IMR-90 (cell line): ENCODE results near the gene MEGF6. TPM values are rescaled to one million over a fixed set of nuclear protein-coding genes. Genes with fewer than 3 reads are reported as not detected.

Experiments used
- ATAC-seq: fragments of 200-7000 bp; cut with Tn5 transposase; 2 replicates; pipeline ENCODE4 v1.9.1; 2020; ENCODE audit warnings: low read depth, mild to moderate bottlenecking, moderate library complexity
- BruUV-seq: library from RNA; stranded (reverse); fragments of 400-500 nt; replicated peaks from 2 replicates; lab custom pipeline; 2021; lab: Mats Ljungman, UMichigan
- CTCF ChIA-PET: fragments of 300-600 bp; formaldehyde crosslinking; extraction: SDS; loops from one replicate; lab custom pipeline; 2021; ENCODE audit warnings: antibody characterized with exemption; lab: Yijun Ruan, JAX
- POLR2A ChIA-PET: fragments of 300-600 bp; sonication (Branson Sonifier 250); formaldehyde crosslinking; loops from one replicate; lab custom pipeline; 2022; ENCODE audit warnings: antibody characterized with exemption; ENCODE audit not compliant: unreplicated experiment; lab: Charles Lee
- DNase-seq: peaks from one replicate; pipeline ENCODE4 v3.0.0; 2013
- H2AFZ ChIP-seq: replicated peaks from 2 replicates; pipeline ENCODE3; 2013; ENCODE audit warnings: low read length, mild to moderate bottlenecking; ENCODE audit not compliant: poor library complexity
- H2AK5ac ChIP-seq: 2 replicates; pipeline ENCODE4 v1.6.1; 2013; ENCODE audit warnings: low read depth, low read length, inconsistent platforms
- H2AK9ac ChIP-seq: replicated peaks from 2 replicates; pipeline ENCODE3; 2013; ENCODE audit warnings: mild to moderate bottlenecking, low read depth, low read length, moderate library complexity; ENCODE audit not compliant: poor library complexity
- H2BK120ac ChIP-seq: 2 replicates; pipeline ENCODE4 v1.6.1; 2013; ENCODE audit warnings: low read depth, low read length, inconsistent platforms
- H2BK15ac ChIP-seq: 3 replicates; pipeline ENCODE4 v1.6.1; 2013; ENCODE audit warnings: low read depth, low read length, inconsistent platforms
- H2BK20ac ChIP-seq: 2 replicates; pipeline ENCODE4 v1.6.1; 2013; ENCODE audit warnings: low read depth, mild to moderate bottlenecking, inconsistent platforms, low read length, moderate library complexity
- H2BK5ac ChIP-seq: 2 replicates; pipeline ENCODE4 v1.6.1; 2013; ENCODE audit warnings: mild to moderate bottlenecking, low read depth, low read length, inconsistent platforms; ENCODE audit not compliant: poor library complexity, severe bottlenecking
- H3K14ac ChIP-seq: replicated peaks from 2 replicates; pipeline ENCODE4 v1.6.1; 2013; ENCODE audit warnings: low read depth, low read length, inconsistent platforms
- H3K18ac ChIP-seq: 2 replicates; pipeline ENCODE4 v1.6.1; 2013; ENCODE audit warnings: low read depth, low read length, control low read depth
- H3K23ac ChIP-seq: 2 replicates; pipeline ENCODE4 v1.6.1; 2013; ENCODE audit warnings: low read depth, low read length, inconsistent platforms
- H3K27ac ChIP-seq: 2 replicates; pipeline ENCODE4 v1.5.1; 2013; ENCODE audit warnings: mild to moderate bottlenecking, control low read depth, low read length; ENCODE audit not compliant: insufficient read depth
- H3K27me3 ChIP-seq: 2 replicates; pipeline ENCODE4 v1.6.1; 2013; ENCODE audit warnings: low read length; ENCODE audit not compliant: control insufficient read depth, insufficient read depth
- H3K36me3 ChIP-seq: 2 replicates; pipeline ENCODE4 v1.6.1; 2013; ENCODE audit warnings: low read length, mixed read lengths; ENCODE audit not compliant: control insufficient read depth, insufficient read depth
- H3K4ac ChIP-seq: 2 replicates; pipeline ENCODE4 v1.6.1; 2013; ENCODE audit warnings: low read depth, low read length, inconsistent platforms
- H3K4me1 ChIP-seq: 2 replicates; pipeline ENCODE4 v1.6.1; 2013; ENCODE audit warnings: low read length, mixed read lengths; ENCODE audit not compliant: control insufficient read depth, insufficient read depth
- H3K4me2 ChIP-seq: 2 replicates; pipeline ENCODE4 v1.6.1; 2013; ENCODE audit warnings: low read depth, mild to moderate bottlenecking, control low read depth, low read length, moderate library complexity
- H3K4me3 ChIP-seq: 2 replicates; pipeline ENCODE4 v1.5.1; 2013; ENCODE audit warnings: low read depth, mild to moderate bottlenecking, control low read depth, low read length, moderate library complexity; ENCODE audit not compliant: insufficient read depth
- H3K56ac ChIP-seq: 2 replicates; pipeline ENCODE4 v1.6.1; 2013; ENCODE audit warnings: low read length, inconsistent platforms; ENCODE audit not compliant: insufficient read depth; ENCODE audit errors: extremely low read depth
- H3K79me1 ChIP-seq, 2 experiments: 2 replicates each; pipeline ENCODE4 v1.6.1; 2013; ENCODE audit warnings: low read length in 2 of 2, inconsistent platforms in 1 of 2, low read depth in 1 of 2
- H3K9ac ChIP-seq: 2 replicates; pipeline ENCODE4 v1.6.1; 2013; ENCODE audit warnings: low read depth, low read length, control low read depth
- H3K9me1 ChIP-seq: 2 replicates; pipeline ENCODE4 v1.6.1; 2013; ENCODE audit warnings: low read length, inconsistent platforms; ENCODE audit not compliant: insufficient read depth
- H3K9me3 ChIP-seq: 2 replicates; pipeline ENCODE4 v1.6.1; 2013; ENCODE audit warnings: low read length; ENCODE audit not compliant: control insufficient read depth, insufficient read depth
- H4K20me1 ChIP-seq: 2 replicates; pipeline ENCODE4 v1.6.1; 2013; ENCODE audit warnings: low read length, inconsistent platforms; ENCODE audit not compliant: insufficient read depth
- H4K5ac ChIP-seq: 2 replicates; pipeline ENCODE4 v1.6.1; 2013; ENCODE audit warnings: mild to moderate bottlenecking, low read depth, low read length, control low read depth
- H4K8ac ChIP-seq, 2 experiments: 2 replicates each; pipeline ENCODE4 v1.6.1; 2013; ENCODE audit warnings: low read depth in 2 of 2, low read length in 2 of 2, control low read depth in 1 of 2, inconsistent platforms in 1 of 2
- H4K91ac ChIP-seq: 2 replicates; pipeline ENCODE4 v1.6.1; 2013; ENCODE audit warnings: low read depth, low read length, inconsistent platforms; ENCODE audit not compliant: insufficient read depth
- BHLHE40 ChIP-seq: fragments of 150-350 bp; IDR thresholded peaks from 2 replicates; pipeline ENCODE4 v1.6.1; 2016; ENCODE audit warnings: mild to moderate bottlenecking, low read depth, low read length
- CEBPB ChIP-seq: IDR thresholded peaks from 2 replicates; pipeline ENCODE4 v1.6.1; 2012; ENCODE audit warnings: low read depth, low read length, improper control_type of control experiment
- CHD1 ChIP-seq: IDR thresholded peaks from 2 replicates; pipeline ENCODE4 v1.6.1; 2012; ENCODE audit warnings: low read depth, low read length, improper control_type of control experiment
- CTCF ChIP-seq: conservative IDR thresholded peaks from 2 replicates; pipeline ENCODE4 v1.5.1; 2012; ENCODE audit warnings: mild to moderate bottlenecking, low read depth, low read length, improper control_type of control experiment
- ELK1 ChIP-seq: fragments of 150-350 bp; IDR thresholded peaks from 2 replicates; pipeline ENCODE4 v1.6.1; 2016; ENCODE audit warnings: low read depth, mild to moderate bottlenecking, low read length, moderate library complexity, borderline replicate concordance
- FOS ChIP-seq: fragments of 150-350 bp; IDR thresholded peaks from 2 replicates; pipeline ENCODE4 v1.6.1; 2016; ENCODE audit warnings: low read depth, low read length
- MAFK ChIP-seq: IDR thresholded peaks from 2 replicates; pipeline ENCODE4 v1.6.1; 2012; ENCODE audit warnings: low read depth, low read length, improper control_type of control experiment
- MAZ ChIP-seq: IDR thresholded peaks from 2 replicates; pipeline ENCODE4 v1.6.1; 2012; ENCODE audit warnings: low read depth, mild to moderate bottlenecking, low read length, improper control_type of control experiment, moderate library complexity, borderline replicate concordance
- MXI1 ChIP-seq: IDR thresholded peaks from 2 replicates; pipeline ENCODE4 v1.6.1; 2012; ENCODE audit warnings: low read depth, mild to moderate bottlenecking, low read length, moderate library complexity, borderline replicate concordance
- NFE2L2 ChIP-seq: fragments of 150-350 bp; IDR thresholded peaks from 2 replicates; pipeline ENCODE4 v1.6.1; 2016; ENCODE audit warnings: low read depth, mild to moderate bottlenecking, low read length
- POLR2A ChIP-seq: IDR thresholded peaks from 2 replicates; pipeline ENCODE4 v1.6.1; 2012; ENCODE audit warnings: mild to moderate bottlenecking, low read depth, low read length
- RAD21 ChIP-seq: IDR thresholded peaks from 2 replicates; pipeline ENCODE4 v1.6.1; 2012; ENCODE audit warnings: low read length, improper control_type of control experiment
- RCOR1 ChIP-seq: IDR thresholded peaks from 2 replicates; pipeline ENCODE4 v1.6.1; 2012; ENCODE audit warnings: mild to moderate bottlenecking, low read length, improper control_type of control experiment; ENCODE audit not compliant: insufficient replicate concordance
- RFX5 ChIP-seq: IDR thresholded peaks from 2 replicates; pipeline ENCODE4 v1.8.0; 2012; ENCODE audit warnings: low read depth, mild to moderate bottlenecking, low read length, moderate library complexity
- SMC3 ChIP-seq: fragments of 150-350 bp; IDR thresholded peaks from 2 replicates; pipeline ENCODE4 v1.6.1; 2016; ENCODE audit warnings: low read depth, mild to moderate bottlenecking, antibody characterized with exemption, low read length, moderate library complexity
- USF2 ChIP-seq: fragments of 150-350 bp; IDR thresholded peaks from 2 replicates; pipeline ENCODE4 v1.6.1; 2017; ENCODE audit warnings: mild to moderate bottlenecking, antibody characterized with exemption, low read length, low read depth
- WGBS, 2 experiments: methylation state at CpG; one replicate each; pipeline versions ENCODE4 v1.1.5 to v1.1.7; 2013; ENCODE audit warnings: missing lambda C conversion rate in 2 of 2; ENCODE audit not compliant: insufficient read length in 1 of 2; ENCODE audit errors: extremely low coverage in 2 of 2; 5-methylcytosine and 5-hydroxymethylcytosine counted together
- dilution Hi-C: fragments of 300-500 bp; cut with HindIII; formaldehyde crosslinking; loops from one replicate; pipeline ENCODE4 v1.14.3; 2018; ENCODE audit warnings: low sequenced_read_pairs; ENCODE audit not compliant: unreplicated experiment
- in situ Hi-C: fragments of 300-500 bp; cut with MboI; formaldehyde crosslinking; loops from 3 replicates; pipeline ENCODE4 v1.14.3; 2019; ENCODE audit warnings: low sequenced_read_pairs, inconsistent platforms, mixed read lengths
- intact Hi-C: fragments of 100-400 bp; cut with micrococcal nuclease; formaldehyde crosslinking; loops from 2 replicates; pipeline ENCODE4 v1.10.0; 2022
- polyA plus RNA-seq, 3 experiments: library from polyadenylated mRNA; depleted of rRNA; stranded (reverse); fragments of >200 nt; gene quantifications; 2 replicates each; pipeline ENCODE4 v1.2.3, GENCODE V29; 2012; ENCODE audit warnings: low replicate concordance in 1 of 3
- total RNA-seq: library from RNA; depleted of rRNA; stranded (reverse); fragments of >200 nt; gene quantifications from 2 replicates; pipeline ENCODE4 v1.2.3, GENCODE V29; 2012

MEGF6 gene
- total and polyA plus RNA-seq, 2 of the 4 experiments (the other 2 are of a cell fraction) = 0.72 to 4.1 TPM

GRCh38 chr1:3531928-3532327 lies 79.4 kb downstream of the MEGF6 start:
- Histone ChIP-seq H3K79me1 (peaks cover 0 to 10% of the 10 kb centered on the region in 2 experiments; a peak in 2 of 4 replicates), H3K23ac (no peak overlapping the region), H3K27ac (no peak overlapping the region), H3K4me1 (peaks cover 4% of the 10 kb centered on the region), H3K36me3 (no peaks in the 10 kb centered on the region), H3K9me1 (peaks cover 2% of the 10 kb centered on the region; the same call in 1 of the 2 replicates), H4K20me1 (no peaks in the 10 kb centered on the region), H3K56ac (no peak overlapping the region), H2AFZ (no peak overlapping the region), H3K4me2 (no peak overlapping the region), H2BK5ac (no peak overlapping the region), H4K8ac (peak overlapping the region in 1 of 2 experiments; percentile 60; a peak in 1 of 4 replicates), H2AK9ac (no peak overlapping the region), H2BK120ac (no peak overlapping the region), H2BK15ac (no peak overlapping the region), H3K9ac (no peak overlapping the region), H3K18ac (no peak overlapping the region), H2AK5ac (no peak overlapping the region), H3K4ac (no peak overlapping the region), H3K27me3 (no peaks in the 10 kb centered on the region), H3K14ac (no peak overlapping the region), H2BK20ac (no peak overlapping the region), H3K9me3 (no peaks in the 10 kb centered on the region), H3K4me3 (no peak overlapping the region), H4K91ac (no peak overlapping the region), H4K5ac (no peak overlapping the region)
- TF ChIP-seq FOS = no peak
- no peak for TF ChIP-seq RCOR1
- TF ChIP-seq RFX5 = no peak
- TF ChIP-seq BHLHE40 = no peak
- no peak for TF ChIP-seq MAZ
- no peak for TF ChIP-seq ELK1
- no peak for TF ChIP-seq CEBPB
- TF ChIP-seq SMC3 = no peak
- no peak for TF ChIP-seq NFE2L2
- no peak for TF ChIP-seq POLR2A
- TF ChIP-seq RAD21 = no peak
- TF ChIP-seq CHD1 = no peak
- TF ChIP-seq MAFK = no peak
- TF ChIP-seq CTCF = no peak
- no peak for TF ChIP-seq MXI1
- no peak for TF ChIP-seq USF2
- CTCF ChIA-PET = no interaction called here
- DNase-seq = no peak
- dilution Hi-C loops (no loop called here), intact Hi-C loops (no loop called here), in situ Hi-C loops (no loop called here)
- POLR2A ChIA-PET = no interaction called here
- no peak for ATAC-seq
- BruUV-seq = no TSS peak
- WGBS, 2 experiments = 66% methylated on average over 9 of the region's 10 CpGs; no CpG with 5 or more reads in 1 of the 2 experiments
